22Rv1 (cell line): ENCODE measurements around the gene FKBP2.

ENCODE experiments used
- H3K27ac ChIP-seq: fragments of 450-650 bp; 2 replicates; pipeline ENCODE4 v1.5.1; 2017
- ZFX ChIP-seq: fragments of 450-650 bp; IDR thresholded peaks from 2 replicates; pipeline ENCODE4 v1.6.1; 2017; ENCODE audit warnings: antibody characterized with exemption, borderline replicate concordance
- TF ChIP-seq, protein P1 (sequence below): fragments of 450-650 bp; IDR thresholded peaks from 2 replicates; pipeline ENCODE4 v1.5.1; 2017; ENCODE audit warnings: mild to moderate bottlenecking

FKBP2 gene

DNA sequence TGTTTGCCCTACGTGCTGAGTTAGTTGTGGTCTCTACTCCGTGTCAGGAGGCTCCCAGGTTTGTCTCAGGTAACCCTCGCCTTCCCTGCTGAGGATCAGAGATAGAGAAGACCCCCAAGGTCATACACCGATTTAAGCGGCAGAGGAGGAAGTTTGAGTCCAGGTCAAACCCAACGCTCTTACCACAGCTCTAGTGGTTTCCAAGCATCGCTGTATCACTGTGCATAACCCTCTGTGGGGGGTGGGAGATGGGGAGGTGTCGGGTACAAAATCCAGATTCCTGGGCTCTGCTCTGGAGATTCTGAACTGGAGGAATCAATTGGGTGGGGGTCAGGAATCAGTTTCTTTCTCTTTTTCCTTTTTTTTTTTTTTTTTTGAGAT is 9.9 kb upstream of the FKBP2 start:
- peak overlapping the region; percentile 73 for H3K27ac ChIP-seq

GRCh38 chr11:64231546-64231945 is 9.3 kb upstream of the FKBP2 start:
- no peak overlapping the region for H3K27ac ChIP-seq
- TF ChIP-seq, protein P1, sequence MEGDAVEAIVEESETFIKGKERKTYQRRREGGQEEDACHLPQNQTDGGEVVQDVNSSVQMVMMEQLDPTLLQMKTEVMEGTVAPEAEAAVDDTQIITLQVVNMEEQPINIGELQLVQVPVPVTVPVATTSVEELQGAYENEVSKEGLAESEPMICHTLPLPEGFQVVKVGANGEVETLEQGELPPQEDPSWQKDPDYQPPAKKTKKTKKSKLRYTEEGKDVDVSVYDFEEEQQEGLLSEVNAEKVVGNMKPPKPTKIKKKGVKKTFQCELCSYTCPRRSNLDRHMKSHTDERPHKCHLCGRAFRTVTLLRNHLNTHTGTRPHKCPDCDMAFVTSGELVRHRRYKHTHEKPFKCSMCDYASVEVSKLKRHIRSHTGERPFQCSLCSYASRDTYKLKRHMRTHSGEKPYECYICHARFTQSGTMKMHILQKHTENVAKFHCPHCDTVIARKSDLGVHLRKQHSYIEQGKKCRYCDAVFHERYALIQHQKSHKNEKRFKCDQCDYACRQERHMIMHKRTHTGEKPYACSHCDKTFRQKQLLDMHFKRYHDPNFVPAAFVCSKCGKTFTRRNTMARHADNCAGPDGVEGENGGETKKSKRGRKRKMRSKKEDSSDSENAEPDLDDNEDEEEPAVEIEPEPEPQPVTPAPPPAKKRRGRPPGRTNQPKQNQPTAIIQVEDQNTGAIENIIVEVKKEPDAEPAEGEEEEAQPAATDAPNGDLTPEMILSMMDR = no peak
- TF ChIP-seq ZFX = no peak

More for the DNA sequence above, 9.9 kb upstream of the FKBP2 start:
- TF ChIP-seq, protein P1 = no peak
- TF ChIP-seq ZFX = no peak

DNA sequence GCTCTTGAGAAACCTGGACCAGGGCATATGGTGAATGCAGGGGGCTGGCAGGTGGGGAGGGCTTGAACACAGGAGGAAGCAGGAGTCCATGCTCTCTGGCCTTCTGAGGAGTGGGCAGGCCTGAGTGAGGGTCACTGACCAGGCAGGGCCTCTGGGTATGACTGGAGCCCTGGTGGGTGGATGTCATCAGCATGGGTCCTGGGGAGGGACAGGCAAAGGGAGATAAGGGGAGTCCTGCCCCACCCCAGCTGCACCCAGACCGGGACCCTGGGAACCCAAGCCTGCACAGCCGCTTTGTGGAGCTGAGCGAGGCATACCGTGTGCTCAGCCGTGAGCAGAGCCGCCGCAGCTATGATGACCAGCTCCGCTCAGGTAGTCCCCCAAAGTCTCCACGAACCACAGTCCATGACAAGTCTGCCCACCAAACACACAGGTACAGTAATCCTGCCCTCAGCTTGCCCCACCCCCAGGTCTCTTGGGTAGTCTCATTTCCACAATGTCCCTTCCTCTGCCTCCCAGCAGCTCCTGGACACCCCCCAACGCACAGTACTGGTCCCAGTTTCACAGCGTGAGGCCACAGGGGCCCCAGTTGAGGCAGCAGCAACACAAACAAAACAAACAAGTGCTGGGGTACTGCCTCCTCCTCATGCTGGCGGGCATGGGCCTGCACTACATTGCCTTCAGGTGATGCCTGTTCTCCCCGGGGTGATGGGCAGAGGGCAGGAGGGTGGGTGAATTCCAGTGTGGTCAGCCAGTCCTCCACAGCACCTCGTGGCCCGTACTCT is 8.5 kb upstream of the FKBP2 start:
- H3K27ac ChIP-seq = no peak overlapping the region
- no peak for TF ChIP-seq ZFX
- TF ChIP-seq, protein P1 = no peak

- TF ChIP-seq, protein P1 = no peak
- TF ChIP-seq ZFX = no peak
- no peak overlapping the region for H3K27ac ChIP-seq
These were observed 8.0 kb upstream of the FKBP2 start for GRCh38 chr11:64232967-64233315.

DNA sequence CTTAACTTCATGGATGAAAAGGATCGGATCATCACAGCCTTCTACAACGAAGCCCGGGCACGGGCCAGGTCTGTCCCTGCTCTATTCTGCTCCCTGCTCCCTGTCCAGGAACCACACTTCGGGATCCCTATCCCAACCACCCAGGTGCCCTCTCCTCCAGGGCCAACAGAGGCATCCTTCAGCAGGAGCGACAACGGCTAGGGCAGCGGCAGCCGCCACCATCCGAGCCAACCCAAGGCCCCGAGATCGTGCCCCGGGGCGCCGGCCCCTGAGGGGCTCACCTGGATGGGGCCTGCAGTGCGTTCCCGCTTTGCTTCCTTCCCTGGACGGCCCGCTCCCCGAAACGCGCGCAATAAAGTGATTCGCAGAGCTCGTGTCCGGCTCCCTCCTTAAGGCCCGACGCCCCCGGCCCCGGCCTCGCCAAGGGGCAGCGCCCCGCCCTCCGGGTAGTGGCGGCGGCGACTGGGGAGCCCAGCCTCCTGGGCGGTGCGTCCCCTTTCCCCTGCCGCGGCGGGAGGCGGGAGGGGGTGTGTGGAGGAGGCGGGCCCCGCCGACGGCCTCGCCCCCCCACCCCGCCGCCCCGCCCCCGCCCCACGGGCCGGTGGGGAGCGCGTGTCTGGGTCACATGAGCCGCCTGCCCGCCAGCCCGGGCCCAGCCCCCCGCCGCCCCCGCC is 6.8 kb upstream of the FKBP2 start, which contains the start of gene VEGFB:
TSS of gene VEGFB (plus strand) at position 672 of the 674 bp plus-strand sequence. CDS start 250 bp downstream, outside the sequence.
- TF ChIP-seq, protein P1 = no peak
- H3K27ac ChIP-seq = peak within 1 kb of the TSS; percentile 53

- TF ChIP-seq ZFX = no peak
- TF ChIP-seq, protein P1 = peak; percentile 27
- peak overlapping the region; percentile 53 for H3K27ac ChIP-seq
These were observed 6.1 kb upstream of the FKBP2 start for GRCh38 chr11:64234647-64235379.
